OCI-LY7 (cell line): Measurements from ENCODE around the gene PARP16.

ENCODE experiments used
- EZH2phosphoT487 ChIP-seq: fragments of 200-600 bp; sonication (generic); IDR thresholded peaks from 2 replicates; pipeline ENCODE4 v1.6.1; 2018; ENCODE audit warnings: low read depth, borderline replicate concordance, mild to moderate bottlenecking, mixed run types, antibody characterized with exemption, low read length, moderate library complexity, mixed read lengths
- TF ChIP-seq, protein P1 (sequence below): fragments of 200-600 bp; sonication (generic); conservative IDR thresholded peaks from 2 replicates; pipeline ENCODE4 v1.5.1; 2014; ENCODE audit warnings: mild to moderate bottlenecking, antibody characterized with exemption, low read length, moderate library complexity, mixed read lengths

GRCh38 chr15:65217526-65218482 is 68.9 kb downstream of the PARP16 start:
- TF ChIP-seq, protein P1, sequence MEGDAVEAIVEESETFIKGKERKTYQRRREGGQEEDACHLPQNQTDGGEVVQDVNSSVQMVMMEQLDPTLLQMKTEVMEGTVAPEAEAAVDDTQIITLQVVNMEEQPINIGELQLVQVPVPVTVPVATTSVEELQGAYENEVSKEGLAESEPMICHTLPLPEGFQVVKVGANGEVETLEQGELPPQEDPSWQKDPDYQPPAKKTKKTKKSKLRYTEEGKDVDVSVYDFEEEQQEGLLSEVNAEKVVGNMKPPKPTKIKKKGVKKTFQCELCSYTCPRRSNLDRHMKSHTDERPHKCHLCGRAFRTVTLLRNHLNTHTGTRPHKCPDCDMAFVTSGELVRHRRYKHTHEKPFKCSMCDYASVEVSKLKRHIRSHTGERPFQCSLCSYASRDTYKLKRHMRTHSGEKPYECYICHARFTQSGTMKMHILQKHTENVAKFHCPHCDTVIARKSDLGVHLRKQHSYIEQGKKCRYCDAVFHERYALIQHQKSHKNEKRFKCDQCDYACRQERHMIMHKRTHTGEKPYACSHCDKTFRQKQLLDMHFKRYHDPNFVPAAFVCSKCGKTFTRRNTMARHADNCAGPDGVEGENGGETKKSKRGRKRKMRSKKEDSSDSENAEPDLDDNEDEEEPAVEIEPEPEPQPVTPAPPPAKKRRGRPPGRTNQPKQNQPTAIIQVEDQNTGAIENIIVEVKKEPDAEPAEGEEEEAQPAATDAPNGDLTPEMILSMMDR = no peak
- TF ChIP-seq EZH2phosphoT487 = no peak
